ENCODE results near the gene VASP.
"Not testable (repeated sequence)": the region's sequence is repeated elsewhere in the genome, so short reads cannot be mapped to it uniquely, and the experiment has no call there.

VASP gene

DNA sequence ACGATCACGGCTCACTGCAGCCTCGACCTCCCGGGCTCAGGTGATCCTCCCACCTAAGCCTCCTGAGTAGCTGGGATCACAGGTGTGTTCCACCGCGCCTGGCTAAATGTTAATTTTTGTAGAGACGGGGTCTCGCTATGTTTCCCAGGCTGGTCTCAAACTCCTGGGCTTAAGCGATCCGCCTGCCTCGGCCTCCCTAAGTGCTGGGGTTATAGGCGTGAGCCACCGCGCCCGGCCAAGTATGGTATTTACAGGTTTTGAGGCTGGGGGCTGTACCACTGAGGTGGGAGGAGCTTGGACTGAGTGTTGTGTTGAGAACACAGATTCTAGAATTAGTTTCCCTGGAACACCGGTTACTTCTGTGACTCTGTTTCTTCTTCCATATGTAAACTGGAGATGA is 9.5 kb upstream of the VASP start:
- no peak for DNase-seq

DNA sequence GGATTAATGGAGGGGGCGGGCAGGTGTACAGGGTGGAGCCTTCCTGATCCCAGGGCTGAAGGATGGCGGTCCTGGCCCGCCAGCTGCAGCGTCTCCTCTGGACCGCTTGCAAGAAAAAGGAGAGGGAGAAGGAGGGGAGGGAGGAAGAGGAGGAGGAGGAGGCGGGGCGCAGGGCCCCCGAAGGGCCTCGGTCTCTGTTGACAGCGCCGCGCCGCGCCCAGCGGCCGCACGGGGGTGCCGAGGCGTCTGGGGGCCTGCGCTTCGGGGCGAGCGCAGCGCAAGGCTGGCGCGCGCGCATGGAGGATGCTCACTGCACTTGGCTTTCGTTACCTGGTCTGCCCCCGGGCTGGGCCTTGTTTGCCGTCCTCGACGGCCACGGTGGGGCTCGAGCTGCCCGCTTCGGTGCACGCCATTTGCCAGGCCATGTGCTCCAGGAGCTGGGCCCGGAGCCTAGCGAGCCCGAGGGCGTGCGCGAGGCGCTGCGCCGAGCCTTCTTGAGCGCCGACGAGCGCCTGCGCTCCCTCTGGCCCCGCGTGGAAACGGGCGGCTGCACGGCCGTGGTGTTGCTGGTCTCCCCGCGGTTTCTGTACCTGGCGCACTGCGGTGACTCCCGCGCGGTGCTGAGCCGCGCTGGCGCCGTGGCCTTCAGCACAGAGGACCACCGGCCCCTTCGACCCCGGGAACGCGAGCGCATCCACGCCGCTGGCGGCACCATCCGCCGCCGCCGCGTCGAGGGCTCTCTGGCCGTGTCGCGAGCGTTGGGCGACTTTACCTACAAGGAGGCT is 8.7 kb upstream of the VASP start, which contains the start of gene PPM1N:
Gene PPM1N (plus strand): TSS at position 33 of the 785 bp plus-strand sequence. CDS start 30 bp downstream, at position 63.
- peak; percentile 57 for DNase-seq

DNA sequence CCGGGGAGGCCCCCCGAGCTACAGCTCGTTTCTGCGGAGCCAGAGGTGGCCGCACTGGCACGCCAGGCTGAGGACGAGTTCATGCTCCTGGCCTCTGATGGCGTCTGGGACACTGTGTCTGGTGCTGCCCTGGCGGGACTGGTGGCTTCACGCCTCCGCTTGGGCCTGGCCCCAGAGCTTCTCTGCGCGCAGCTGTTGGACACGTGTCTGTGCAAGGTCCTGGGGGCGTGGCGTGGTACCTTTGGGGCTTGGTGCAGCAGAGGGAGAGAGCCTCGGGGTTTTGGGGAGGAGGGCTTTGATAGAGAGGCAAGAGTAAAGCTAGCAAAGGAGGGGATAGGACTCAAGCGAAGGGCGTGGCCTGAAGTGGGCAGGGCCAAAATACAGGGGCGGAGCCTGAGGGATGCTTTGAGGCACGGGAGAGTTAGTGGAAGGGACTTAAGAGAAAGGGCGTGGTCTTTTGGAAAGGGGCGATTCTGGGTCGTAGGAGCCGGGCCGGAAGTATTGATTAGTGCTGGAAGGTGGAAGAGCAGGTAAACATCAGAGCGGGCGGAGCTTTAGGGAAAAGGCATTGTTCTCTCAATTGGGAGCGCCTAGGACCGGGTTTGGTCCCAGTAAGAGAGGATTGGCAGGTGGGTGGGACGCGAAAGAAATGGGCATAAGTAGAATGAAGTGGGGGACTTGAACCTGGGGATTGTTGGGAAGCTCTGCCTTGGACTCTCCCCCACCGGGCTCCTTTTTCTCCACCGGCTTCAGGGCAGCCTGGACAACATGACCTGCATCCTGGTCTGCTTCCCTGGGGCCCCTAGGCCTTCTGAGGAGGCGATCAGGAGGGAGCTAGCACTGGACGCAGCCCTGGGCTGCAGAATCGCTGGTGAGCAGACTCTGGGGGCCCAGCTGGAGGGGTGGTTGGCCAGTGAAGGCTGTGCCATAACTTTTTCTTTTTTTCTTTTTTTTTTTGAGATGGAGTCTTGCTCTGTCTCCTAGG is 7.8 kb upstream of the VASP start:
- DNase-seq = peak; percentile 57

GRCh38 chr19:45500918-45501729 is 6.2 kb upstream of the VASP start:
- no peak for DNase-seq

DNA sequence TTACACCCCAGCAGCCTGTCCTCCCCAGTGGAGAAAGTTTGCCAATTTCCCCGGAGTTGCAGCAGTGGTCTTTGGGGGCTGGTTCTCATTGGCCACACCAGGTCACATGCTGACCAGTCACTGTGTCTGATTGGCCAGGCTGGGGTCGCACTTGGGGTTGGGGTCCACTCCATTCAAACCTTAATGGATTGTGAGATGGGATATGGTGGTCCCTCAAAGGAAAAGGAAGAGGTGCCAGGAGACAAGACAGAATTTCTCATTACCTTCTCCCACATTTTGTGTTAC is 5.6 kb upstream of the VASP start:
- DNase-seq = no peak

DNA sequence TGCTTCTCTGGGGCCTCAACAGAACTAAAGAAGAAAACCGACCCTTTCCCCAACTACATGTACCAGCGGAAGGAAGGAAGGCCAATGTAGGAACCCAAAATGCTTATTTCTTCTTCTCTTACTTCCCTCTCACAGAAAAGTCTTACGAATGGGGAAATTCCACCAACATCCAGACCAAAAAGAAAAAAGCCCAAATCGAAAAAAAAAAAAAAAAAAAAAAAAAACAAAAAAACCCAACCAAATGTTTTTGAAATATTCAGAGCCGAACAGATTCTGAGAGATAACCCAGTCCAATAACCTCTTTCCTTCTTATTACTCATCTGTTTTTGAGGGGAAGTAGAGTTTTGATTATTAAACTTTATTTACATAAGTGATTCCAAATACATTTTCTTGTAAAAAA is 5.2 kb upstream of the VASP start:
- DNase-seq = no peak

DNA sequence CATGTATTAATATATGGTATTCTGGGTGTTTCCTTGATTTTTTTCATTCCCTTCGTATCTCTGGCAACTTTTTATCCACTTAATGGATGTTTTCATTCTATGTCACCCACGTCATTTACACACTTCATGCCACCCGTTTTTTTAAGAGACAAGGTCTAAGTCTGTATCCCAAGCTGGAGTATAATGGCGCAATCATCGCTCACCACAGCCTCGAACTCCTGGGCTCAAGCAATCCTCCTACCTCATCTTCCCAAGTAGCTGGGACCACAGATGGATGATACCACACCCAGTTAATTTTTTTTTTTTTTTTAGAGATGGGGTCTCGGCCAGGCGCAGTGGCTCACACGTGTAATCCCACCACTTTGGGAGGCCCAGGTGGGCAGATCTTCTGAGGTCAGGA is 3.4 kb upstream of the VASP start:
- DNase-seq = no peak

- DNase-seq = no peak
Observed at GRCh38 chr19:45505151-45505995, 1.9 kb upstream of the VASP start.

DNA sequence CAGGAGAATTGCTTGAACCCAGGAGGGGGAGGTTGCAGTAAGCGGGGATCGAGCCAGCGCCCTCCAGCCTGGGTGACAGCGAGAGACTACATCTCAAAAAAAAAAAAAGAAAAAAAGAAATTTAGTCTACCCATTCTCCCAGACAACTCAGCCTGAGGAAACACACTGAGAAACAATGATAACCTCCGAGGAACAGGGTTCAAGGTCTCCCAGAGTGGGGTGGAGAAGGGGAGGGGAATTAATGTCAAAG is 1.4 kb upstream of the VASP start:
- no peak for DNase-seq

DNA sequence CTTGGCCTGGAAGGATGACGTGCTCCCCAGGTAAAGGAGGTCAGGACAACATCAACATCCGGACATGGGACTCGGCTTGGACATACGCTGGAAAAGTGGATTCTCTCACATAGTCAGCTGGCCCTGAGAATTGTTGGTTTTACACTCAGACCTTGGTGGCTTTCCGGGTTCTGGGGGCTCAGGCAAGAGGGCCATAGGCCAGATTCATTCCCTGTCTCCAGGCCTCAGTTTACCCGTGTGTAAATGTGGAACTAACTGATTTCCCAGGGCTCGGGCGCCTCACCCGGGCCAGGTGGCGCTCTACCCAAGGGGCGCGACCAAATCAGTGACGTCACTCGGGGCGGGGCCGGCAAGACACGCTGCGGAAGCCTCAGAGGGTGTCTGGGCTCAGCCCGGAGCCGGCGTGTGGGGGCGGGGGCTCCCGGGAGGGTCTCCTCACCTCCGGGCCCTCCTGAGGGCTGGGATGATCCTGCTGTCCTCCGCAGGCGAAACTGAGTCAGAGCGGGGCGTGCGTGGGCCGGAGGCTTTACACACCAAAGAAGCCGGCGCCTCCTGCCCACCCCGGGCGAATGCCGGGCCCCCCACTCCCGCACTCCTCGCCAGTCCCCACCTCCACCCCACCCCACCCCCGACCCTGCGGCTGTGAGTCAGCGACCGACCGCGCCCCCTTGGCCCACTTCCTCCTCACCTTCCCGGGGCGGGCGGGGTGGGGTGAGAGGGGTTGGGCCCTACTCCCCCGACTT is 862 bp upstream of the VASP start:
- DNase-seq = peak; percentile 100

DNA sequence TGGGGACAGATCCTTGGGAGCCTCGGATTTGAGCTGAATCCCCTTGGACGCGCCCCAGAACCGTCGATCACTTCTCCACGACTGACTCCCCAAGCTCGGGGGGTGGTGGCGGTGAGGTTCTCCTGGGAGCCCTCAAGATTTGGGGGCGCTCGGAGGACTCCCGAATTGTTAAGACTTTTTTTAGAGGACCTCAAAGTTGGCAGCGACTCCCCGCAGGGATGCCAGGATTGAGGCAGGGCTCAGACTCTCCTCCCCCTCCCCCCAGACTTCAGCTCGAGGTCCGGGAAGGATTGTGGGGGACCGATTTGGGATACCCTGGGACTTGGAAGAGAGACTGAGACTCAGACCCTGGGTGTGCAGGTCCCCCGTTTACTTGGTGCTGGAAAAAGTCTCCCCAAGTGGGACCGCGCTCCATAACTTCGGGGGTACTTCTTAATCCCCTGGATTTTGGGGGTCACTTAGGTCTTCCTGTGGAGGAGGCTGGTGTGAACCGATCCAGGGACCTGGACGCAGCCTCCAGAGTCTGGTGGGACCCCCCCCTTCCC is 665 bp downstream of the VASP start:
- no peak for DNase-seq

DNA sequence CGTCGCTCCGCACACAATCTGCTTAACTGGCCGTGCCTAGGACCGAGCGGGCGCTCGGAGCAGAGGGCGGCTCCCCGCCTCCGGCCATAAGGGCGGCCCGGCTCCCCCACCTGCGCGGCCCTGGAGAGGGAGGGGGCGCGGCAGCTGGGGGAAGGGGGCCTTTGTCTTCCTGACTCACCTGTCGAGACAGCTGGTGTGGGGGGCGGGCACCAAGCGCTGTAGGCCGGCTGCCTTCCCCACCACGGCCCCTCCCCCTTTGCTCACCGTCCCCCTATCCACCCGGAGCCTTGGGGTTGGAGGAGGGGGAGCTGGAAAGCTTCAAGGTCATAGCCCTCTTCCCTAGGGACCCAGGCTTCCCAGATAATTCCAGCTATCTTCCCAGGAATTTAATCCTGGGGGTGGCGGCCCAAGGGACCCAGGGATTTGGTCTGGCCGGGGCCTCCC is 1.2 kb downstream of the VASP start:
- no peak for DNase-seq

- DNase-seq = no peak
Observed at GRCh38 chr19:45508861-45509691, 1.8 kb downstream of the VASP start.

DNA sequence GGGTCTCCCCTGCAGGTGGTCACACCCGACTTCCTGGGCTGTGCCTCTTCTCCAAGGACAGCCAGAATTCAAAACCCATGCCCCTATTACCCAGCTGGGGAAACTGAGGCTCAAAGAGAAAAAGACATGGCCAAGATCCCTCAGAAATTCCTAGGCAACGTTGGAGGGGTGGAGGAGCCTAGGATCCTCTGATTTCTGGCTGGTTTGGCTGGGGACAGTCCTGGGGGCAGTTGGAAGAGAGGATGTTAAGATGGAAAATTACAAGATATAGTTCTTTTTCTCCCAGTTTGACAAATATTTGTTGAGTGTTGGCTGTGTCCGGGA is 2.4 kb downstream of the VASP start:
- DNase-seq = no peak

DNA sequence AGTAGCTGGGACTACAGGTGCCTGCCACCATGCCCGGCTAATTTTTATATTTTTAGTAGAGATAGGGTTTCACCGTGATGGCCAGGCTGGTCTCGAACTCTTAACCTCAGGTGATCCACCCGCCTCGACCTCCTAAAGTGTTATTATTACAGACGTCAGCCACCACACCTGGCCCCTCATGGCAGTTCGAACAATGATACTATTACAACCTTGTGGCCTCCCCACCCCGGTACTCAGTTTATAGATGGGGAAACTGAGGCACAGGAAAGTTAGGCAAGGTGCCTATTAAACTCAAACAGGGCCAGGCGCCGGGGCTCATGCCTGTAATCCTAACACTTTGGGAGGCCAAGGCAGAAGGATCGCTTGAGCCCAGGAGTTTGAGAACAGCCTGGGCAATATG is 3.1 kb downstream of the VASP start:
- not testable (repeated sequence) for DNase-seq

- DNase-seq = no peak
Observed at GRCh38 chr19:45511074-45511473, 3.8 kb downstream of the VASP start.

GRCh38 chr19:45512881-45513483 is 5.7 kb downstream of the VASP start:
- DNase-seq = no peak

DNA sequence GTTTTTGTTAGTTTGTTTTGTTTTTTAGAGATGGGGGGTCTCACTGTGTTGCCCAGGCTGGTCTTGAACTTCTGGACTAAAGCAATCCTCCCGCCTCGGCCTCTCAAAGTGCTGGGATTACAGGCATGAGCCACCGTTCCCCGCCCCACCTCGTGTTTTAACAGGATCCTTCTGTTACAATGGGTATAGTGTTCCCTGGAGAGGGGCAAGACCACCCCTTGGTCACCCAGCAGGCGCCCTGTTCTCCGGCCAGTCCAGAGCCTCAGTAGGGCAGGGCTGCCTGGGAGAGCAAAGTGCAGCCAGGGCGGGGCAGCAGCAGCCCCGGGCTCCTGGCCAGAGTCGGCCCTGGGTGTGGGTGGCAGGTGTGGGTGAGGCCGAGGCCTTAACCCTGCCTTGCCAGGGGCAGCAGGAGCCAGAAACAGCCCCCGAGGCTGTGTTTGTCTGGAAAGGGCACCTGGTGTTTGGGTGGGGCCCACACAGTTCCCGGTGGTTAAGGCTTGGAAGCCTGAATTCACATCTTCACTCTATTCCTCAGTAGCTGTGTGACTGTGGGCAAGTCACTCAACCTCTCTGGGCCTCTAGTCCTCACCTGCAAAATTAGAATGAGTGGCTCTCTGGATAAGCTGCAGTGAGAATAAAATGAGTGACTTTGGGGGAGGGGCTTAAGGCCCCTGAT is 7.2 kb downstream of the VASP start:
- no peak for DNase-seq

DNA sequence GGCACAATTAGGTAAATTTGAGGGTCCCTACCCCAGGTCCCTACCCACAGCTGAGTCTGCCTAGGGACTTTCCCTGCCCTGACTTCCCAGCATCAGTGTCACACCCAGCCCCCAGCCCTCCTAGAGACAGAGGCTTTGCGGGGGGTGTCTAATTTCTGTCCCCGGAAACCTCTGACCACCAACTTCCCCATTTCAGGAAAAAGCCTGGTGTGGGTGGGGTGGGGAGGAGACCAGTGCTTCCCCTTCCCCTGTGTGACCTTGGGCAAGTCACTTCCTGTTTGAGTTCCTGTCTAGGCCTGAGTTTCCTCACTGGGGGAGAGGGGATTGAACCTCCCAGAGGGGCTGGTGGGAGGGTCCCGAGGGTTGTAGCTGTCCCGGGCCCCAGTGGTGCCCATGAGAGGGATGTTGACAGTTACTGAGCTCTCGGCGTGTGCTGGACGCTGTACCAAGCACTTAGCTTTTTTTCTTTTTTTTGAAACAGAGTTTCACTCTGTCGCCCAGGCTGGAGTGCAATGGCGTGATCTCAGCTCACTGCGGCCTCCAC is 7.9 kb downstream of the VASP start:
- DNase-seq = no peak

Measured in stimulated activated CD4-positive, alpha-beta T cell treated with anti-CD3 and anti-CD28 coated beads, Interleukin-12 subunit alpha, Interleukin-12 subunit beta, amount 100 ng/mL, for 4 hours (primary cell).